ENCODE results near the gene C13orf46. TPM values are rescaled to one million over a fixed set of nuclear protein-coding genes. Genes with fewer than 3 reads are reported as not detected.

The C13orf46 gene
- total RNA-seq, 6 experiments from 2014 or later = 1.4 to 2.5 (median 2.0) TPM

DNA sequence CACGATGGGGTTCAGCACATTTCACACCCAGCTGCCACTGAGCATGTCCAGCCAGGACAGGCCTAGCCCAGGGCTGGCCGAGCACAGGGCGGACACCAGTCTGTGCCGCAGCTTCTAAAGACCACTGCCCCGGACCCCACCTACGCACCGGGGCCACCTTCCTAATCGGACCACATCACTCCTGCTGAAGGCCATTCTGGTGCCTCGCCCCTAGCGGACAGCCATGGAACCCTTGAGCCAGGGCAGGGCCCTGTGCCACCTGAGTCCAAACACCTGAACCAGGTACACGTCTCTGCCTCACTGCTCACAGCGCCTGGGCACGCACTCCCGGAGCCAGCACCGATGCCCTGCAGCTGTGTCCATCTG is 8.4 kb upstream of the C13orf46 start:
- H3K4me1 Mint-ChIP-seq (ENCODE audit: low read depth) = peaks cover 8% of the 10 kb centered on the region
- TF ChIP-seq CTCF (IDR thresholded peaks at IDR 0.05) = no peak
- no peak overlapping the region for H3K27ac Mint-ChIP-seq
- DNase-seq = no peak
- H3K27me3 Mint-ChIP-seq (ENCODE audit: insufficient read depth) = peaks cover 8% of the 10 kb centered on the region
- H3K9me3 Mint-ChIP-seq = no peaks in the 10 kb centered on the region
- H3K36me3 Mint-ChIP-seq (ENCODE audit: low read depth) = peaks cover 44% of the 10 kb centered on the region
- H3K4me3 Mint-ChIP-seq = no peak overlapping the region

- Mint-ChIP-seq H3K4me3 (no peak overlapping the region), H3K27ac (no peak overlapping the region), H3K27me3 (ENCODE audit: insufficient read depth) (peaks cover 8% of the 10 kb centered on the region), H3K9me3 (no peaks in the 10 kb centered on the region), H3K36me3 (ENCODE audit: low read depth) (peaks cover 49% of the 10 kb centered on the region), H3K4me1 (ENCODE audit: low read depth) (peaks cover 13% of the 10 kb centered on the region)
- no peak for DNase-seq
- TF ChIP-seq CTCF (IDR thresholded peaks at IDR 0.05) = no peak
Observed at GRCh38 chr13:113981611-113982295, 7.9 kb upstream of the C13orf46 start.

- DNase-seq = no peak
- no peak for TF ChIP-seq CTCF (IDR thresholded peaks at IDR 0.05)
- H3K4me3 Mint-ChIP-seq = no peak overlapping the region
- H3K27me3 Mint-ChIP-seq (ENCODE audit: insufficient read depth) = peaks cover 8% of the 10 kb centered on the region
- peaks cover 53% of the 10 kb centered on the region for H3K36me3 Mint-ChIP-seq (ENCODE audit: low read depth)
- no peaks in the 10 kb centered on the region for H3K9me3 Mint-ChIP-seq
- no peak overlapping the region for H3K27ac Mint-ChIP-seq
- peaks cover 19% of the 10 kb centered on the region for H3K4me1 Mint-ChIP-seq (ENCODE audit: low read depth)
Observed at GRCh38 chr13:113981194-113981605, 7.3 kb upstream of the C13orf46 start.

- Mint-ChIP-seq H3K27me3 (ENCODE audit: insufficient read depth) (peaks cover 8% of the 10 kb centered on the region), H3K4me1 (ENCODE audit: low read depth) (peaks cover 19% of the 10 kb centered on the region), H3K36me3 (ENCODE audit: low read depth) (peaks cover 56% of the 10 kb centered on the region), H3K4me3 (no peak overlapping the region; the same call in 1 of the 2 replicates), H3K9me3 (no peaks in the 10 kb centered on the region), H3K27ac (peak overlapping the region; percentile 3; the same call in 1 of the 2 replicates)
- no peak for DNase-seq
- TF ChIP-seq CTCF (IDR thresholded peaks at IDR 0.05) = no peak
Observed at GRCh38 chr13:113980489-113981064, 6.7 kb upstream of the C13orf46 start.

- Mint-ChIP-seq H3K4me1 (ENCODE audit: low read depth) (peaks cover 19% of the 10 kb centered on the region), H3K27ac (peak overlapping the region; percentile 3; the same call in 1 of the 2 replicates), H3K9me3 (no peaks in the 10 kb centered on the region), H3K27me3 (ENCODE audit: insufficient read depth) (peaks cover 10% of the 10 kb centered on the region), H3K36me3 (ENCODE audit: low read depth) (peaks cover 58% of the 10 kb centered on the region), H3K4me3 (peak overlapping the region; percentile 37; the same call in 1 of the 2 replicates)
- no peak for TF ChIP-seq CTCF (IDR thresholded peaks at IDR 0.05)
- no peak for DNase-seq
Observed at GRCh38 chr13:113979791-113980471, 6.1 kb upstream of the C13orf46 start.
